GM03348 (cell line): ENCODE results near the gene HOXB8.

Source experiments
- DNase-seq: peaks from one replicate; pipeline ENCODE4 v3.0.0; 2012; ENCODE audit warnings: low spot score

HOXB8 gene

GRCh38 chr17:48610282-48611211, 4.5 kb downstream of the HOXB8 start, which contains the start of gene HOXB7:
Gene HOXB7 (minus strand): TSS chr17:48611017. CDS start chr17:48610918, 99 bp downstream.
- peak; percentile 92 for DNase-seq

- DNase-seq: no peak
Measured at GRCh38 chr17:48609759-48610281, 5.3 kb downstream of the HOXB8 start.

- DNase-seq: peak; percentile 26
Measured at GRCh38 chr17:48609033-48609432, 6.1 kb downstream of the HOXB8 start.

- DNase-seq: no peak
Measured at GRCh38 chr17:48608494-48608834, 6.6 kb downstream of the HOXB8 start.

GRCh38 chr17:48606892-48607614, 8.0 kb downstream of the HOXB8 start:
- no peak for DNase-seq

GRCh38 chr17:48605991-48606891, 8.9 kb downstream of the HOXB8 start:
- no peak for DNase-seq

- DNase-seq: no peak
Measured at GRCh38 chr17:48605409-48605919, 9.6 kb downstream of the HOXB8 start.

GRCh38 chr17:48604770-48605329, 10.2 kb downstream of the HOXB8 start, which contains the start of gene HOXB6:
Gene HOXB6 (minus strand): TSS chr17:48604986. CDS start chr17:48598150, 6,836 bp downstream.
- peak; percentile 82 for DNase-seq

- peak; percentile 84 for DNase-seq
Measured at GRCh38 chr17:48603959-48604769, 10.9 kb downstream of the HOXB8 start.

GRCh38 chr17:48601539-48602425, 13.3 kb downstream of the HOXB8 start:
- DNase-seq: no peak

GRCh38 chr17:48601207-48601538, 13.9 kb downstream of the HOXB8 start:
- DNase-seq: no peak

GRCh38 chr17:48600244-48601098, 14.6 kb downstream of the HOXB8 start:
- DNase-seq: no peak

GRCh38 chr17:48599354-48599753, 15.7 kb downstream of the HOXB8 start:
- DNase-seq: no peak

- no peak for DNase-seq
Measured at GRCh38 chr17:48598736-48599135, 16.4 kb downstream of the HOXB8 start.

- peak; percentile 83 for DNase-seq
Measured at GRCh38 chr17:48597778-48598631, 17.1 kb downstream of the HOXB8 start.

- DNase-seq: no peak
Measured at GRCh38 chr17:48597528-48597777, 17.6 kb downstream of the HOXB8 start.

- peak; percentile 23 for DNase-seq
Measured at GRCh38 chr17:48596735-48597527, 18.2 kb downstream of the HOXB8 start.
